ENCODE measurements around the gene CRTC1.
A peak's percentile ranks its signal among the peaks of the same experiment; 100 is the strongest.

Gene CRTC1

DNA sequence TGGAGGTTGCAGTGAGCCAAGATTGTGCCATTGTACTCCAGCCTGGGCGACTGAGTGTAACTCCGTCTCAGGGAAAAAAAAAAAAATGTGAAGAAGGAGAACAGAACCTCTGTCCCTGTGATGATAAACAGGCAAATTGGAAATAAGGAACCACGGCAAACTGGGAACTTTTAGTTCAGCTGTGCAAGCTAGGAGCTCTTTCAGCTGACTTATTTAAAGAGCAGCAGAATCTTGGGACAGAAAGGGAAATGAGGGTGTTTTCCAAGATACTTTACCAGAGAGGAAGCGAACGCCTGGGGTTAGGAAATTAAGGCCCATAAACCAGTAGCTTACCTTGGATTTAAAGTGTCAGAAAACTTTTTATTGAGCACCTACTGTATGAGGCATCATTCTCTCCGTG, 145.3 kb downstream of the CRTC1 start:
- H3K27ac ChIP-seq (ENCODE audit: low read depth, low read length) = no peak overlapping the region
- H3K27me3 ChIP-seq (ENCODE audit: low read length) = 0 out of 2 replicates have a peak, but pooled peaks cover 3% of the 10 kb centered on the region
- no peak overlapping the region for H3K4me3 ChIP-seq (ENCODE audit: insufficient read depth, low read length, poor library complexity, severe bottlenecking)
- peaks cover 15% of the 10 kb centered on the region for H3K79me2 ChIP-seq (ENCODE audit: insufficient read depth, low read length)
- H3K4me2 ChIP-seq (ENCODE audit: low read depth, low read length, poor library complexity, severe bottlenecking) = no peak overlapping the region
- peaks cover 4% of the 10 kb centered on the region; the same call in 1 of the 2 replicates for H3K9me3 ChIP-seq (ENCODE audit: insufficient read depth, low read length)
- H2AFZ ChIP-seq (ENCODE audit: low read depth, low read length, severe bottlenecking) = no peak overlapping the region
- peaks cover 10% of the 10 kb centered on the region; the same call in 1 of the 2 replicates for H4K20me1 ChIP-seq (ENCODE audit: low read depth, low read length)
- no peak for TF ChIP-seq EZH2phosphoT487 (conservative IDR thresholded peaks at IDR 0.05; ENCODE audit: low read length)
- TF ChIP-seq, protein P1, sequence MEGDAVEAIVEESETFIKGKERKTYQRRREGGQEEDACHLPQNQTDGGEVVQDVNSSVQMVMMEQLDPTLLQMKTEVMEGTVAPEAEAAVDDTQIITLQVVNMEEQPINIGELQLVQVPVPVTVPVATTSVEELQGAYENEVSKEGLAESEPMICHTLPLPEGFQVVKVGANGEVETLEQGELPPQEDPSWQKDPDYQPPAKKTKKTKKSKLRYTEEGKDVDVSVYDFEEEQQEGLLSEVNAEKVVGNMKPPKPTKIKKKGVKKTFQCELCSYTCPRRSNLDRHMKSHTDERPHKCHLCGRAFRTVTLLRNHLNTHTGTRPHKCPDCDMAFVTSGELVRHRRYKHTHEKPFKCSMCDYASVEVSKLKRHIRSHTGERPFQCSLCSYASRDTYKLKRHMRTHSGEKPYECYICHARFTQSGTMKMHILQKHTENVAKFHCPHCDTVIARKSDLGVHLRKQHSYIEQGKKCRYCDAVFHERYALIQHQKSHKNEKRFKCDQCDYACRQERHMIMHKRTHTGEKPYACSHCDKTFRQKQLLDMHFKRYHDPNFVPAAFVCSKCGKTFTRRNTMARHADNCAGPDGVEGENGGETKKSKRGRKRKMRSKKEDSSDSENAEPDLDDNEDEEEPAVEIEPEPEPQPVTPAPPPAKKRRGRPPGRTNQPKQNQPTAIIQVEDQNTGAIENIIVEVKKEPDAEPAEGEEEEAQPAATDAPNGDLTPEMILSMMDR (IDR thresholded peaks at IDR 0.05; ENCODE audit: insufficient read depth, low read length, poor library complexity, severe bottlenecking) = no peak
- H3K9ac ChIP-seq (ENCODE audit: low read length) = no peak overlapping the region
- no peaks in the 10 kb centered on the region for H3K9me2 ChIP-seq (replicated peaks; ENCODE audit: insufficient read depth, low read length)
- no peaks in the 10 kb centered on the region for H3F3A ChIP-seq (ENCODE audit: insufficient read depth)
- H3K36me3 ChIP-seq (ENCODE audit: low read length) = no peaks in the 10 kb centered on the region

DNA sequence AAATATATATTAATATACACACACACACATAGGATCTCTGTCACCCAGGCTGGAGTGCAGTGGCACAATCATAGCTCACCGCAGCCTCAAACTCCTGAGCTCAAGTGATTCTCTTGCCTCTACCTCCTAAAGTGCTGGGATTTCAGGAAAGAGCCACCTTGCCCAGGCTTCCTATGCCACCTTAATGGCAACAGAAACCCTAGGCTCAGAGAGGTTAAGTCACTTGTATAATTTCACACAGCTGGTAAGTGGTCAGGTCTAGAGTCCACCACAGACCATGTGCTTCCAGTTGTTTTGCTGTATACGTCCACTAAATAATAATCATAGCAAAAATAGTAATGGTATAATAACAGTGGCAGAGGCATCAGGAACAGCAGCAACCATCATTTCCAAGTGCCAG, 147.0 kb downstream of the CRTC1 start:
- Histone ChIP-seq H3K27me3 (ENCODE audit: low read length) (0 out of 2 replicates have a peak, but pooled peaks cover 3% of the 10 kb centered on the region), H3K36me3 (ENCODE audit: low read length) (peaks cover 9% of the 10 kb centered on the region), H2AFZ (ENCODE audit: low read depth, low read length, severe bottlenecking) (no peak overlapping the region), H3K9me3 (ENCODE audit: insufficient read depth, low read length) (peaks cover 4% of the 10 kb centered on the region; the same call in 1 of the 2 replicates), H3K27ac (ENCODE audit: low read depth, low read length) (no peak overlapping the region), H3K9ac (ENCODE audit: low read length) (no peak overlapping the region), H3K4me3 (ENCODE audit: insufficient read depth, low read length, poor library complexity, severe bottlenecking) (no peak overlapping the region), H3F3A (ENCODE audit: insufficient read depth) (no peaks in the 10 kb centered on the region), H3K4me2 (ENCODE audit: low read depth, low read length, poor library complexity, severe bottlenecking) (no peak overlapping the region), H3K79me2 (ENCODE audit: insufficient read depth, low read length) (peaks cover 32% of the 10 kb centered on the region), H3K9me2 (replicated peaks; ENCODE audit: insufficient read depth, low read length) (no peaks in the 10 kb centered on the region), H4K20me1 (ENCODE audit: low read depth, low read length) (peaks cover 24% of the 10 kb centered on the region)
- no peak for TF ChIP-seq EZH2phosphoT487 (conservative IDR thresholded peaks at IDR 0.05; ENCODE audit: low read length)
- TF ChIP-seq, protein P1 (IDR thresholded peaks at IDR 0.05; ENCODE audit: insufficient read depth, low read length, poor library complexity, severe bottlenecking) = no peak

DNA sequence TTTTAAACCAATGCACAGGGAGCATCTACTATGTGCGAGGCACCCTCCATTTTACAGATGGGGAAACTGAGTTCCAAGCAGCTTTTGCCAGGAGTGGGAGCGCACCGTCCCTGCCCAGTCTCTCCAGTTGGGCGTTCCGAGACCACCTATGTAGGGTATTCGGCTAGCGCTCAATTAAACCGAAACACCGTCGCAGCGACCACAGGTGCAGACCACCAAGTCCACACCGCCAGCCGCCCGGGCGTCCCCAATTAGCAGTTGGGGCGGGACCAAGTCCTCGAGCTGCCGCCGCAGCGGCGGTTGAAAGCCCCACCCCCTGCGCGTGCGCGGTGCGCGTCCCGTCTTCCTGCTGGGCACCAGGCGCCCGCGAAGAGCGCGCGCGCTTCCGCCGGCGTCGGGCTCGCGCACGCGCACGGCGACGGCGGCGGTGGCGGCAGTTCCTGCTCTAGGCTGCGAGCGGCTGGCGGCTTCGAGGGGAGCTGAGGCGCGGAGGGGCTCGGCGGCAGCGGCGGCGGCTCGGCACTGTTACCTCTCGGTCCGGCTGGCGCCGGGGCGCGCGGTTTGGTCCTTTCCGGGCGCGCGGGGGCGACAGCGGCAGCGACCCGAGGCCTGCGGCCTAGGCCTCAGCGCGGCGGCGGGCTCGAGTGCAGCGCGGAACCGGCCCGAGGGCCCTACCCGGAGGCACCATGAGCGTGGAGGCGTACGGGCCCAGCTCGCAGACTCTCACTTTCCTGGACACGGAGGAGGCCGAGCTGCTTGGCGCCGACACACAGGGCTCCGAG, 148.2 kb downstream of the CRTC1 start, which contains the start of gene UPF1:
Gene UPF1 (plus strand): TSS at position 436 of the 782 bp plus-strand sequence. CDS start 251 bp downstream, at position 687.
- H3K36me3 ChIP-seq (ENCODE audit: low read length) = peaks cover 14% of the 10 kb centered on the region
- H4K20me1 ChIP-seq (ENCODE audit: low read depth, low read length) = peaks cover 33% of the 10 kb centered on the region
- H3K9ac ChIP-seq (ENCODE audit: low read length) = peak within 1 kb of the TSS; percentile 87
- H3K9me2 ChIP-seq (replicated peaks; ENCODE audit: insufficient read depth, low read length) = no peaks in the 10 kb centered on the region
- peak within 1 kb of the TSS; percentile 83 for H3K4me3 ChIP-seq (ENCODE audit: insufficient read depth, low read length, poor library complexity, severe bottlenecking)
- peaks cover 4% of the 10 kb centered on the region; the same call in 1 of the 2 replicates for H3K9me3 ChIP-seq (ENCODE audit: insufficient read depth, low read length)
- peak within 1 kb of the TSS; percentile 84 for H3K27ac ChIP-seq (ENCODE audit: low read depth, low read length)
- no peaks in the 10 kb centered on the region for H3K27me3 ChIP-seq (ENCODE audit: low read length)
- H2AFZ ChIP-seq (ENCODE audit: low read depth, low read length, severe bottlenecking) = peak within 1 kb of the TSS; percentile 91
- H3K79me2 ChIP-seq (ENCODE audit: insufficient read depth, low read length) = peaks cover 44% of the 10 kb centered on the region
- peak within 1 kb of the TSS; percentile 91 for H3K4me2 ChIP-seq (ENCODE audit: low read depth, low read length, poor library complexity, severe bottlenecking)
- H3F3A ChIP-seq (ENCODE audit: insufficient read depth) = no peaks in the 10 kb centered on the region
- no peak for TF ChIP-seq EZH2phosphoT487 (conservative IDR thresholded peaks at IDR 0.05; ENCODE audit: low read length)
- TF ChIP-seq, protein P1 (IDR thresholded peaks at IDR 0.05; ENCODE audit: insufficient read depth, low read length, poor library complexity, severe bottlenecking) = no peak

All from SU-DHL-6 (cell line).